HG02870 (cell line): ENCODE data around the gene WDR18.

ENCODE experiments used
- ATAC-seq: cut with Tn5 transposase; IDR thresholded peaks from one replicate; pipeline ENCODE4 v1.9.1; 2021; ENCODE audit warnings: mild to moderate bottlenecking, moderate library complexity; ENCODE audit not compliant: unreplicated experiment

WDR18 gene

DNA sequence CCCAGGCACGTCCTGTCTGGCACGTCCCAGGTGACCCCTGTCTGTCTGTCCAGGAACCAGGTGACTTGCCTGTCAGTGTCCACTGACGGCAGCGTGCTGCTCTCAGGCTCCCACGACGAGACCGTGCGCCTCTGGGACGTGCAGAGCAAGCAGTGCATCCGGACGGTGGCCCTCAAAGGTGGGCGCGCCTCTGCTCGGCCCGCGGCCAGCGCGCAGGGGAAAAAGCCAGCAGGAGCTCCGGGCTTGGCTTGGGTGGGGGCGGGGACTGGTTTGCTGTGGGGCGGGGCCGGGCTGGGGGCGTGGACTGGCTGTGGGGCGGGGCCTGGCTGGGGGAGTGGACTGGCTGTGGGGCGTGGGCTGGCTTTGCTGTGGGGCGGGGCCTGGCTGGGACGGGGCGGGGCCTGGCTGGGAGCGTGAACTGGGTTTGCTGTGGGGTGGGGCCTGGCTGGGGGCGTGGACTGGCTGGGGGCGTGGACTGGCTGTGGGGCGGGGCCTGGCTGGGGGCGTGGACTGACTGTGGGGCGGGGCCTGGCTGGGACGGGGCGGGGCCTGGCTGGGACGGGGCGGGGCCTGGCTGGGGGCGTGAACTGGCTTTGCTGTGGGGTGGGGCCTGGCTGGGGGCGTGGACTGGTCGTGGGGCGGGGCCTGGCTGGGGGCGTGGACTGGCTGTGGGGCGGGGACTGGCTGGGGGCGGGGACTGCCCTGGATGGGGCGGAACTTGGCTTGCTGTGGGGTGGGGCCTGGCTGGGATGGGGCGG lies 7.2 kb downstream of the WDR18 start:
- ATAC-seq = no peak

DNA sequence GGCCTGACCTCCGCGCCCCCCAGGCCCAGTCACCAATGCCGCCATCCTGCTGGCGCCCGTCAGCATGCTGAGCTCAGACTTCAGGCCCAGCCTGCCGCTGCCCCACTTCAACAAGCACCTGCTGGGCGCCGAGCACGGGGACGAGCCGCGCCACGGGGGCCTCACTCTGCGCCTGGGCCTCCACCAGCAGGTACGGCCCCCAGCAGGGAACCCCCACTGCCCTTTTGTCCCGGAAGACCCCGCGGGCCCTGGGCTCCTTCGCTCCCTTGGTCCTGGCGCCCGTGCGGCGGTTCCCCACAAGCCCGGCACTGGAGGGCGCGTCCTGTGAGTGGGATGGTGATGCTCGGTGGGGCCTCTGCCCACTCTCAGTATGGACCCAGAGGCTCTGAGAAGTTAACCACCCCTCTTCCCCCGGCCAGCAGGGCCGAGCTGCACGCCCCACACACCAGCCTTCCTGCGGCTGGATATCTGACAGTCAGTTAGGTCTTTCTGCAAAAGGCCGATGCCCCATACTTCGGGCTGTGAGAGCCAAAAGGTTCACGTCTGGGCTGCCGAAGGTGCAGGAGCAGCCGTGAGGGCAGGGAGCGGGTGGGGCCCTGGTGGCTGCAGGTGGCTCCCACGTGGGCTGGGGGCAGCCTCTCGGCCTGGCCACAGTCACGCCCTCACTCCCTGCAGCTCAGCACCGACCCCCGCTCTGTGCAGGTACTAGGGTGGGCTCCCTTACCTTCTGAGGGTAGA lies 8.0 kb downstream of the WDR18 start:
- no peak for ATAC-seq

DNA sequence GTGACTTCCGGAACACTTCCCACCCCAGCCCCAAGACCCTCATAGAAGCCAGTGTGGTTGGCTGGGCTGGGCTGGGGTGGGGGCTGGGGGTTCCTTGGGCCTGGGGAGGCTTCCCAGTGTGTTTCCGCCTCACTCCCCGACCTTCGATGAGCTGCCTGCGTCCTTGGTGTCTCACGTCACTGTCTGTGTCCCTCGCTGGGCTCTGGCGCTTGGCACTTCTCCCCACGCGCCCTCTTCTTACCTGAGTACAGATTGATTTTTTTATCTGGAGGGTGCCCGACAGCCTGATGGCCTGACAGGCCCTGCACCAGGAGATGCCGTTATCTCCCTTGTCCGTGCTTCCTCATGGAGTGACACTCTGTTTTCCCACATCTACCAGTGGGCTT lies 8.5 kb downstream of the WDR18 start:
- ATAC-seq = no peak

DNA sequence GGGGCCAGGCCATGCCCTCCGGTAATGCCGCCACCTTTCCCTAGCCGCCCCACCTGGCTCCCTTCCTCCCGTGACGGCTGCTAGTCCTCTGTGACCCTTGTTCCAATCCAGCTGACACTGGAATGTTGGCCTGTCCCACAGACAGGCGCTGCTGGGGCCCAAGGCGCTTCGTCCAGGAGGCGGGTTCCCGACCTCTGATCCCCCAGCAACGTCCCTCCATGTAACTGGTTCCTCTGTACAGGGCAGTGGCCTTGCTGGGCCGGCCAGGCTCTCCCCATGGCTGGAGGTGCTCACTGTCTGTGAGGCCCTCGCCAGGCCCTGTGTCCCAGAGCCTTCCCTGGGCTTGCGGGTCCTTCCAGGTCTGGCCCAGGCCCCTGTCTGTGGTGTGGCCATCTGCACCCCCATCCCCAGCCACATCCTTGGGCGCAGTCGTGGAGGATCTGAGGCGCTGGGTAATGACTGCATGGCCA lies 9.3 kb downstream of the WDR18 start:
- ATAC-seq = no peak

DNA sequence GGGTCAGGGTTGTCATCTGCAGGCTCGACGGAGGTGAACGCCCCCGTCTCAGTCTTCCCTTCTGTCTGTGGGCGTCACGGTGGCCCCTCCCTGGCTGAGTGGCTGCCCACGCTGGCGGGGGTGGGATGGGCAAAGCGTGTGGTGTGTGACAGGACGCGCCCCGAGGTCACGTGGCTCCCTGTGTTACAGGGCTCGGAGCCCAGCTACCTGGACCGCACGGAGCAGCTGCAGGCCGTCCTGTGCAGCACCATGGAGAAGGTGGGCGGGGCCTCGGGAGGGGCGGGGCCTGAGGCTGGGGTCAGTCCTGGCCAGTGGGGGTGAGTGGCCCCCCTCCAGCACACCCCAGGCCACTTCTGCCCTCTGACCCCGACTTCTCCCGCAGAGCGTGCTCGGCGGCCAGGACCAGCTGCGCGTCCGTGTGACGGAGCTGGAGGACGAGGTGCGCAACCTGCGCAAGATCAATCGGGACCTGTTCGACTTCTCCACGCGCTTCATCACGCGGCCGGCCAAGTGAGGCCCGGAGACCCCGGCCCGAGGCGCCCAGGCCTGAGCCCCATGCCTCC lies 9.8 kb downstream of the WDR18 start:
- ATAC-seq = no peak

DNA sequence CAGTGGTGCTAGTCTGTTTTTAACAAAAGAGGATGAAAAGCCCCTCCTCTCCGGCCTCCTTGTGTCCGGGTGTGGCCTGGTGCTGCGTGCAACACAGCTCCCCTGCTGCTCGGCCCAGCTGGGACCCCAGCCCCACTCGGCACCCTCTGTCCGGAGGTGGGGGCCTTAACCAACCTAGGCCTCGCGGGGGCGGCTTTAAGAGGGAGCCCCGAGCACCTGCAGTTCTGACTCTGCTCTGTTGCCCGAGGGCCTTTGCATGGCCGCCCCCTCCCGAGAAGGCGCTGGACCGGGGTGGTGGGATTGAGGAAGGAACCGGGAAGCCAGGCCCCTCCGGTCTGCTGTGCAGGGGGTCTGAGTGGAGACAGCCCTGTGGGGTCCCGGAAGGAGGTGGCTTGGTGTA lies 10.4 kb downstream of the WDR18 start:
- ATAC-seq = no peak

DNA sequence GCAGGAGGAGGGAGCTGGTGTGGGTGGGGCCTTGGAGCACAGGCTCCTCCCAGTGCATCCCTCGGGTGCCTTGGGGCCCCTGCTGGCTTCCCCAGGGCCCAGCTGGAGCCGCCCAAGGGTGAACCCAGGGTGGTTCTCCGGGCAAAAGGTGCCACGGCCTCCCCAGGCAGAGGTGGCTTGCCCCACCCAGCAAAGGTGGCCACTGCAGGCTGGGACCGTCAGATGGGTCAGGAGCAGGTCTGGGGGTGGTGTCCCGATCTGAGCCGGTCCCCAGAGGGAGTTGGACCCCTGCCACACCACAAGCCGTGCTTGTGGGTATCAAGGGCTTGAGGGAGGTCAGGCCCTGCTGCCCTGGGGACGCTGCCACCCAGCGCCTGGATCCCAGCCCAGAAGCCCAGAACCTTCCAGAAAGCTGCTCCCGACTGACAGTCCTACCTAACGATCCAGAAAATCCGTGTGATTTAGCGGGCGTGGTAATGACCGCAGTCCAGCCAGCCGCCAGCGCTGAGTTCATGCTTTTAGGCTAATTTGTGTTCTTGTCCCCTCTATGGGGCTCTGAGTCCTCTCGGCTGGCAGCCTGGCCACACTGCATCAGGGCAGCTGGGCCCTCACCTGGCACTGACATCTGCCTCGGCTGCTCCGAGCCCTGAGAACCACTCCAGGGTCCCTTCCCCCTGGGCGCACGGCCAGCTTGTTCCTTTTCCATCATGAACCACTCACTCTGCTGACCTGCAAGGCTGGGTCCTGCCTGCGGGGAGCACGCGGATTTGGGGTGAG lies 11.1 kb downstream of the WDR18 start:
- no peak for ATAC-seq

DNA sequence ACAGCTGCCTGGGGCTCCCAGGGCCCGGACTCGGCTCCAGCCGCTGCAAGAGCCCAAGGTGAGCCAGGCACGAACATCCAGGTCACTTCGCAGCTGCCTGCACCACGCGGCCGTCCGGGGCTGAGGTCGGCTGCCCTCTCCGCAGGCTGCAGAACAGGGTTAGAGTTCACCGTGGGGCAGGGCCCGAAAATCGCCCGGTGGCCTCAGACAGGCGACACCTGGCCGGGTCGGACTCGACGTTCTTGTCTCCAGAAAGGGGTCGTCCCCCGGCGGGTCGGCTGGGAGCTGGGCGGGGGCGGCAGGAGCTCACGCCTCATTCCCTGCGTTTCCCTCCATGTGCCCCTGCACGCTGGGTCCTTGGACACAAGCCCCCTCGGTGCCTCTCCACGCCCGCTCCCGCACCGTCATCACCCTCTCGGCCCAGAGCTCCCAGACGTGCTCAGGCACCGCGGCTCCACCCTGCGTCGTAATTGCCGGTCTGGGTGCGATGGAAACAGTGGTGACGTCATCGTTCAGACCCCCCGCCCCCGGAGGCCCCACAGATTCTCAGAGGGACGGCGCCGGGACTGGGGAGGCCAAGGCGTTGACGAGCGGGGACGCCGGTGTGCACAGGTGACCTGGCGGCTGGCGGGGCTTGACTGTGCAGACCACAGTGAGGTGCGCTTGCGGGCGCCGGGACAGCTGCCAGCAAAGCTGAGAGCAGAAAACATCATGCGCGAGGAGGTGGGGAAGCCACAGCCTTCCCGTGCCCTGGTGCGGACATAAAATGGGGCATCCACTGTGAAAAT lies 12.1 kb downstream of the WDR18 start:
- ATAC-seq = no peak

DNA sequence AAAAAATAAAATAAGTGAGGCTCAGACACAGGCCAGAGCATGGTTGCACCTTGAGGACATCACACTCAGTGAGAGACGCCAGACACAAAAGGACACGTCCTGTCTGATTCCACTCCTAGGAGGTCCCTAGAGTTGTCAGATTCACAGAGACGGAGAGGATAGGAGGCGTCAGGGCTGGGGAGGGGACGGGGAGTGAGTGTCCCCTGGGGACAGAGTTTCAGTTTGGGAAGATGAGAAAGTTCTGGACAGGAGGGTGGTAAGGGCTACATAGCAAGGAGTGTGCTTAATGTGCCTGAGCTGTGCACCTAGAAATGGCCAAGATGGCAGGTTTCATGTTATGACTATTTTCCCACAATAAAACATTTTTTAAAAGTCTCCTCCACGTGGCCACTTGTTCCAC lies 13.9 kb downstream of the WDR18 start:
- ATAC-seq = no peak

DNA sequence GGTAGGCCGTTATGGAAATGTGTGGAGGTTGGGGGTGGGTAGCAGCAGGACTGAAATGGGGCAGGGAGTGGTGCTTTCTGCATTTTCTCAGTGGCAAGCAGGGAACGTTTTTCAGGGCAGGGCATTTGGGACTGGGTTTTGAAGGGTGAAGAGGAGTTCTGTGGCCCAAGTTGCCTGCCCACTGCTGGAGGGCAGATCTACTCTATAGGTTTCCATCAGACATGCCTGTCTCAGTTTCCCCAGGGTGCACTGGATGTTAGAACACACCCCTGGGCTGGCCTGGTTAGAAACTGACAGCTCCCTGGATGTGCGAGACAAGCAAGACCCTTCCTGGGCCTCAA lies 15.2 kb downstream of the WDR18 start:
- ATAC-seq = no peak

DNA sequence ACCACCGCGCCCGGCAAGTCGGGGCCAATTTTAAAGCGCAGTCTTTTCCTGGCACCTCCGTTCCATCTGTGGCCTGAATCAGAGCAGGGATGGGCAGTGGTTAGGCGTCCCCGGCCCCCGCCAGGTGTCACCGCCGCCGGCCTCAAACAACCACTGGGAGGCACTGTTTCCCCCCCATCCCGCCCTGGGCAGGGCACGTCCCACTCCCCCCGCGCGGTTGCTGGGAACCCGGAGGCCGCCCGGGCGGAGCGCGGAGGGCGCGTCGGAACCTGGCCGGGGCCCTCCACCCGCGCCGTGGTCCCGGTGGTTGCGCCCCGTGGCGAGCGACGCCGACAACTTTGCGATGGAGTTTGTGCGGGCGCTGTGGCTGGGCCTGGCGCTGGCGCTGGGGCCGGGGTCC lies 15.9 kb downstream of the WDR18 start, which contains the start of gene GRIN3B:
GRIN3B (plus strand) TSS at position 325 of the 400 bp plus-strand sequence; CDS start at position 344, 19 bp downstream.
- ATAC-seq = no peak

DNA sequence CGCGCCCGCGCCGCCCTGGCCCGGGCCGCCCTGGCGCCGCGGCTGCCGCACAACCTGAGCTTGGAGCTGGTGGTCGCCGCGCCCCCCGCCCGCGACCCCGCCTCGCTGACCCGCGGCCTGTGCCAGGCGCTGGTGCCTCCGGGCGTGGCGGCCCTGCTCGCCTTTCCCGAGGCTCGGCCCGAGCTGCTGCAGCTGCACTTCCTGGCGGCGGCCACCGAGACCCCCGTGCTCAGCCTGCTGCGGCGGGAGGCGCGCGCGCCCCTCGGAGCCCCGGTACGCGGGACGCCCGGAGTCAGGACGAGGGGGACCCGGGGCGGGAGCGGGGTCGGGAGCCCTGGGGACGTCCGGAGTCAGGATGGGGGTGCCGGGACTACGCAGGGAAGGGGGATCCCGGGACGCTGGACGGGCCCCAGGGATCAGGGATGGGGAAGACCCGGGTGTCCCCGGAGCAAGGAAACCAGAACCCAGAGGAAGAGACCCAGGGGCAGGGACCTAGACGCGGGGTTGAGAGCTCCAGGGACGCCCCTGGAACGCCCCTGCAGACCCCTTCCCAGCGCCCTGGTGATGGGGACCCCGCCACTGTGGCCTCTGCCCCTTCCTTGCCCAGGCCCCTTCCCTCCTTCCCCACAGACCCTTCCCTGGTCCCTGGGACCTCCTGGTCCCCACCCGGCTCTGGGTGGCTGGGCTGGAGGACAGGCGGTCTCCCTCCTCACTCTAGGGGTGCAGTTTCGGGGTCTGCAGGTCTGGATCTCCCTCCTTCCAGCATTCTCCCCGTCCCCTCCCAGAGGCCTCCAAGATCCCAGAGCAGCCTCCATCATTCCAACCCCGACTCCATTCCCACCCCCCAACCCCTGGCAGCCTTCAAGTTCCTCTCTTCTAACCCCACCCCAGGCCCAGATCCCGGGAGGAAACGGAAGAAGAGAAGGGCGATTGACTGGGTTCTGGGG lies 16.7 kb downstream of the WDR18 start:
- no peak for ATAC-seq

DNA sequence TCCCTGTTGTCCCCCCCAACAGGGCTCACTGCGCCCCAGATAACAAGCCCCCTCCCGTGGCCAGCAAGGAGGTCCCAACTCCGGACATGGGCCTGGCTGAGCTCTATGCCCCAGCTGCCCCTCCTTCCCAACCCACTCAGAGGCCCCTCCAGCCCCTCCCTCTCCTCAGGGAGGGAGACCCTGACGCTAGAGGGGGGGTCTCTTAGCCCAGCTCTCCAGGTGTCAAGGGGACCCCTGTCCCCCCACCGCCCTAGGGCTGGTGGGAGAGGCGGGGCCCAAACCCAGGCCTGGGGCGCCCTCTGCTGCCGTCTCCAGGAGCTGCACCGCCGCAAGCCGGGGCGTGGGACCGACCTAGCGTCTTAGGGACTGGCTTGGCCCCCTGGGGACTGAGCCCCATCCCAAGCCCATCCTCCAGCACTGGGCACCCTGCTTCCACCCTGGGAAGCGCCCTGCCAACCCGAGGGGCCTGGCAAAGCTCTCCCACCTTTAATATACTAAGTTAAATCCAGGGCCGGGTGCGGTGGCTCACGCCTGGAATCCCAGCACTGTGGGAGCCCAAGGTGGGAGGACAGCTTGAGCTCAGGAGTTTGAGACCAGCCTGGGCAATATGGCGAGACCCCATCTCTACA lies 17.5 kb downstream of the WDR18 start:
- ATAC-seq = no peak

DNA sequence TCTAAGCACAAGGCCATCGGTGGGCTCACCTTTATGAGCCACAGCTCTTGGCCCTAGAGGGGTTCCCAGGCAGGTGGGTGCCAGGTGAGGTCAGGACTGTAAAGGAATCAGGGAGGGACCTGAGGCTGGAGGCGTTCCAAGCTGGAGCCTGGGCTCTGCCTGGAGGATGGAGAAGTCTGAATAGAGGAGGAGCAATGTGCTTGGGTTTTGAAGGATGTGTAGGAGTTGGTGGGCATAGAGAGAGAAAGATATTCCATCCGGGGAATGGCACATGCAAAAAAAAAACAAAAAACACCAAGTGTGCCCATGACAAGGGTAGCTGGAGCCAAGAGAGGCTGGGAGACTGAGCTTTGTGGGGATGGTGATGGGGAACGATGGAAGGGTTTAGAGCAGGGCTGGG lies 18.5 kb downstream of the WDR18 start:
- ATAC-seq = no peak

DNA sequence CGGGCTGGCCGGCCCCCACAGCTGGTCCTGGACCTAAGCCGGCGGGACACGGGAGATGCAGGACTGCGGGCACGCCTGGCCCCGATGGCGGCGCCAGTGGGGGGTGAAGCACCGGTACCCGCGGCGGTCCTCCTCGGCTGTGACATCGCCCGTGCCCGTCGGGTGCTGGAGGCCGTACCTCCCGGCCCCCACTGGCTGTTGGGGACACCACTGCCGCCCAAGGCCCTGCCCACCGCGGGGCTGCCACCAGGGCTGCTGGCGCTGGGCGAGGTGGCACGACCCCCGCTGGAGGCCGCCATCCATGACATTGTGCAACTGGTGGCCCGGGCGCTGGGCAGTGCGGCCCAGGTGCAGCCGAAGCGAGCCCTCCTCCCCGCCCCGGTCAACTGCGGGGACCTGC lies 19.1 kb downstream of the WDR18 start:
- no peak for ATAC-seq

DNA sequence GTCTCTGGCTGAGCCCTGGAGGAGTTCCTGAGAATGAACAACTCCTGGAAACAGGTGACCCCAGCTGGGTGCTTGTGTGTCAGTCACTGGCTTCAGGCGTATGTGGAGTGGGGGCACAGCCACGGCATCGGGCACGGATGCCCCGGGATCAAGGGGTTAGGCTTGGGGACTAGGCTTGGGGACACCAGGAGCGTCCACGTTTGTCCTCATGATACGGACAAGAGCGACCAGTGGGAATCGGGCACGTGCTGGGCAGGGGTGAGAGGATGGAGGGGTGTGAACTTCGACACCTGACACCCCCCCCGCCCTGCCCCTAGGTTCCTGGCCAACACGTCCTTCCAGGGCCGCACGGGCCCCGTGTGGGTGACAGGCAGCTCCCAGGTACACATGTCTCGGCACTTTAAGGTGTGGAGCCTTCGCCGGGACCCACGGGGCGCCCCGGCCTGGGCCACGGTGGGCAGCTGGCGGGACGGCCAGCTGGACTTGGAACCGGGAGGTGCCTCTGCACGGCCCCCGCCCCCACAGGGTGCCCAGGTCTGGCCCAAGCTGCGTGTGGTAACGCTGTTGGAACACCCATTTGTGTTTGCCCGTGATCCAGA lies 20.2 kb downstream of the WDR18 start:
- ATAC-seq = no peak

DNA sequence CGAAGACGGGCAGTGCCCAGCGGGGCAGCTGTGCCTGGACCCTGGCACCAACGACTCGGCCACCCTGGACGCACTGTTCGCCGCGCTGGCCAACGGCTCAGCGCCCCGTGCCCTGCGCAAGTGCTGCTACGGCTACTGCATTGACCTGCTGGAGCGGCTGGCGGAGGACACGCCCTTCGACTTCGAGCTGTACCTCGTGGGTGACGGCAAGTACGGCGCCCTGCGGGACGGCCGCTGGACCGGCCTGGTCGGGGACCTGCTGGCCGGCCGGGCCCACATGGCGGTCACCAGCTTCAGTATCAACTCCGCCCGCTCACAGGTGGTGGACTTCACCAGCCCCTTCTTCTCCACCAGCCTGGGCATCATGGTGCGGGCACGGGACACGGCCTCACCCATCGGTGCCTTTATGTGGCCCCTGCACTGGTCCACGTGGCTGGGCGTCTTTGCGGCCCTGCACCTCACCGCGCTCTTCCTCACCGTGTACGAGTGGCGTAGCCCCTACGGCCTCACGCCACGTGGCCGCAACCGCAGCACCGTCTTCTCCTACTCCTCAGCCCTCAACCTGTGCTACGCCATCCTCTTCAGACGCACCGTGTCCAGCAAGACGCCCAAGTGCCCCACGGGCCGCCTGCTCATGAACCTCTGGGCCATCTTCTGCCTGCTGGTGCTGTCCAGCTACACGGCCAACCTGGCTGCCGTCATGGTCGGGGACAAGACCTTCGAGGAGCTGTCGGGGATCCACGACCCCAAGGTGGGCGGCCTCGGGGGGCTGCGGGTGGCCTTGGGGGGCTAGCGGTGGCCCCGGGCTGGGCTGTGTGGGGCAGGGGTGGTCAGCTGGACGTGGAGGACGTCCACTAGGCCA lies 20.9 kb downstream of the WDR18 start:
- ATAC-seq = no peak
